Activated naive CD8-positive, alpha-beta T cell treated with anti-CD3 and anti-CD28 coated beads, Interleukin-2, amount 50 U/mL, for 24 hours (primary cell): ENCODE data around the gene AVPR2.

Experiments used
- ATAC-seq: fragments of 150-1000 bp; cut with Tn5 transposase; one replicate; pipeline ENCODE4 v1.10.0; 2021
- DNase-seq: peaks from one replicate; pipeline ENCODE4 v3.0.0; 2021
- H3K27ac Mint-ChIP-seq: one replicate; pipeline ENCODE4 v1.8.0; 2021; ENCODE audit warnings: mild to moderate bottlenecking, mixed read lengths
- H3K27me3 Mint-ChIP-seq: one replicate; pipeline ENCODE4 v1.8.0; 2021; ENCODE audit warnings: mixed read lengths
- H3K36me3 Mint-ChIP-seq: one replicate; pipeline ENCODE4 v1.8.0; 2021; ENCODE audit warnings: low read depth, mixed read lengths
- H3K4me1 Mint-ChIP-seq: one replicate; pipeline ENCODE4 v1.8.0; 2021; ENCODE audit warnings: mixed read lengths
- H3K4me3 Mint-ChIP-seq: one replicate; pipeline ENCODE4 v1.8.0; 2021; ENCODE audit warnings: mild to moderate bottlenecking, moderate library complexity, mixed read lengths
- H3K9me3 Mint-ChIP-seq: one replicate; pipeline ENCODE4 v1.8.0; 2021; ENCODE audit warnings: mixed read lengths

Gene AVPR2

DNA sequence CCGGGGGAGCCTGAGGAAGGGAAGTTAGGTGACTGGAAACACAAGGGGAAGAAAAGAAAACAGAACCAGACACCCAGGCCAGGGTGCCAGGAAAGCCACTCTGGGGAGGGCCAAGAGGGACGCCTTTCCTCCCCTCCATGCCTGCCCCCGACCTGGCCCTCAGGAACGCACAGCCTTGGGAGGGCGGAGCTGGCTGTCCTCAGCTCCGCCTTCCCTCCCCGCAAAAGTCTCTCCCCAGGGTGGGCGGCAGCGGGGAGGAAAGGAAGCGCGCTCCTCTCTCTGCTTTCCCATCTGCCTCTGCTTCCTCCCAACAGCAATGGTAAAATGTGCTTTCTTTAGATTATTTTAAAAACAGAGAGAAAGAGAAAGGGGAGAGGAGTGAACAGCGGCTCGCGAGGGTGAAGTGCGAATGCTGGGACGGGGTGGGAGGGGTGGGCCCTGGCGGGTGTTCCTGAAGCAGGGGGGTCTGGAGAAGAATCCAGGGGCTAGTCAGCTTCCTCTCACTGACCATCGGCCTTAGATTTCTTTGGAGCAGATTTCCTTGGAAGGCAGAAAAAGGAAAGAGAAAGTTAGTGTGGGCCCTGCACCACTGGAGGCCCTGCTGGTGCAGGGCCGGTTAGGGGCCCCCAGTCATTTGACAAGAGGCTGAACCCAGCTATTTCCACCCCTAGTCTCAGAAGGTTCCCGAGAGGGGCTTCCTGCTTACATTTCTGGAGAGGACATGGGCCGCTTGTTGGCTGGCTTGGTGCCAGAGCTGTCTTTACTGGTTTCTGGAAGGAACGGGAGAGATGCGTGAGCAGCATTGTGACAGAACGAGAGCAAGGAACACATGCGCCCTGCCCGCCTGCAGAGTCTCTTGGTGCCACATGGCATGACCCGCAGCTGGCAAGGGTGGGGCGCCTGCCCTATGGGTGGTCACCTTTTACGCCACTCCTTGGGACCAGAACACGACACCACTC, 44.7 kb downstream of the AVPR2 start:
- no peak overlapping the region for H3K4me3 Mint-ChIP-seq
- H3K27me3 Mint-ChIP-seq, result no peaks in the 10 kb centered on the region
- peak overlapping the region; percentile 91 for H3K27ac Mint-ChIP-seq
- peaks cover 47% of the 10 kb centered on the region for H3K4me1 Mint-ChIP-seq
- no peaks in the 10 kb centered on the region for H3K9me3 Mint-ChIP-seq
- peaks cover 21% of the 10 kb centered on the region for H3K36me3 Mint-ChIP-seq
- no peak for ATAC-seq
- no peak for DNase-seq

DNA sequence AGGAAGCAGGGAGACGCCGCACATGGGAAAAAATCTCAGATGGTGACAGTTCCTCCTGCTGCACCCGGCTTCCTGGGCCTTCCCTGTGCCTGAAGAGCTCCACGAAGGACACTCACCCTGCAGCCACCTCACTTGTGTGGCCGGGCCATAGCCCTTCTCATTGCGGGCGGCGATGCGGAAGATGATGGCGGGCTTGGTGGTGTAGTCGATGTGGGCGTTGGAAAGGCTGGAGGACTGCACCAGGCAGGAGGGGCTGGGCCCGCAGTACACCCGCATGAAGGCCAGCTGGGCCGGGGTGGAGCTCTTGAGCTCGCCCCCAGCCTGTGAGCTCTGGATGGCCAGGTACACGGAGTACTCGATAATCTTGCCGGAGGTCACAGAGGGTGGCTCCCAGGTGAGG, 45.7 kb downstream of the AVPR2 start:
- peaks cover 25% of the 10 kb centered on the region for H3K36me3 Mint-ChIP-seq
- ATAC-seq, result no peak
- H3K4me3 Mint-ChIP-seq, result no peak overlapping the region
- peaks cover 48% of the 10 kb centered on the region for H3K4me1 Mint-ChIP-seq
- H3K9me3 Mint-ChIP-seq, result no peaks in the 10 kb centered on the region
- no peaks in the 10 kb centered on the region for H3K27me3 Mint-ChIP-seq
- H3K27ac Mint-ChIP-seq, result peak overlapping the region; percentile 91
- DNase-seq, result no peak

DNA sequence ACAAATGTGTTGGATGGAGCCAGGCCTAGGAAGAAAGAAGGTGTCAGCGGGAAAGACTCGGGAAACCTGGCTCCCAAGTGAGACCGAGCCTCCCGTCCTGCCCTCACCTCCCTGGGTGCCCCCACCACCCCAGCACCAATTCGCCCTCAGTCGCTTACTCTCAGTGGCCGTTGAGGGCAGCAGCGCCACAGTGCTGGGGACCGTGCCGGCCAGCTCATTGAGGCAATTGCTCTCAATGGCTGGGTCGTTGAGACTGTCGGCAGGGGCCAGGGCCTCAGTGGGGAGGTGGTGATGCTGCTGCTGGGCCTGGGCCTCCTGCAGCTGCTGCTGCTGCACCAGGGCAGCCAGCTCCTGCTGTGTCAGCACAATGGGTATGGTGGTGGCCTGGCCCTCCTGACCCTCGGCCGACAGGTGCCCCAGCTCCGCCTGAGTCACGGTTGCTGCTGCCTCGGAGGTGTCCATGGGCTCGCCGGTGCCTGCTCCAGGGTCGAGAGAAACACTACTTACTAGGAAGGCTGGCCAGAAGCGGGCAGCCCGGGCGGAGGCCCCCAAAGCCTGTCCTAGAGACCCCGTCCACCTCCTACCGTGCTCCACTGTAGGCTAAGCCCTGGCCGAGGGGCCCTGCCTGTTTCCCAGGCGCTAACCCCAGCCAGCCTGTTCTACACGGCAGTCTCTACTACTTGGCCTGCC, 47.4 kb downstream of the AVPR2 start:
- ATAC-seq, result no peak

DNA sequence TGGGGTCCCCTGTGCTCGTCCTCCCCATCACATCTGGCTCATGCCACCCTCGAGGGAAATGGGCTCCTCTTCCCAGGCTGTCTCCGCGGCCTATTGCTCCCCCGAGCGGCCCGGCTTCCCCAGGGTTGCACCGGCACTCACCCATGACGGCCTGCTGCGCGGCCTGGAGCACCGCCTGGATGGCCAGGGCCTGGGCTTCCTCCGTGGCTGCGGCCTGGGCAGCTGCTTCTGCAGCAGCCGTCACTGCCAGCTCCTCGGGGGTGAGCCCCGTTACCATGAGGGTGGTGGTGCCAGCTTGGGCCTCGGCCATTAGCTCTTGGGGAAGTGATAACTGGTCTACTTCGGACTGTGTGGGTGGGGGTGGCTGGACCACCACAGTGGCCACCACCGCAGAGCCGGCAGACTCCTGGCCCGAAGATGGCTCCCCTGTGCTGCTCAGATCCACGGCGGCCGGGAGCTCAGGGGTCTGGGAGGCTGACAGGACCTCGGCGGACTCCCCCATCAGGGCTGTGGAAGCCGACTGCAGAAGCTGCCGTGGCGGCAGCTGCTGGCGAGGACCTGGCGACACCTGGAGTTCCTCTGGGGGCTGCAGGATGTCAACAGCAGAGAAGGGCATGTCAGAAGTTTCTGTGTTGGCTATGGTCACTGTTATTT, 48.0 kb downstream of the AVPR2 start:
- peaks cover 46% of the 10 kb centered on the region for H3K4me1 Mint-ChIP-seq
- H3K27me3 Mint-ChIP-seq, result no peaks in the 10 kb centered on the region
- no peaks in the 10 kb centered on the region for H3K9me3 Mint-ChIP-seq
- peaks cover 27% of the 10 kb centered on the region for H3K36me3 Mint-ChIP-seq
- H3K4me3 Mint-ChIP-seq, result no peak overlapping the region
- ATAC-seq (no peak), DNase-seq (no peak)
- H3K27ac Mint-ChIP-seq, result no peak overlapping the region

More for the DNA sequence above, 47.4 kb downstream of the AVPR2 start:
- peak overlapping the region; percentile 52 for H3K27ac Mint-ChIP-seq
- H3K4me1 Mint-ChIP-seq, result peaks cover 48% of the 10 kb centered on the region
- DNase-seq, result no peak
- no peak overlapping the region for H3K4me3 Mint-ChIP-seq
- H3K27me3 Mint-ChIP-seq, result no peaks in the 10 kb centered on the region
- H3K9me3 Mint-ChIP-seq, result no peaks in the 10 kb centered on the region
- H3K36me3 Mint-ChIP-seq, result peaks cover 29% of the 10 kb centered on the region

DNA sequence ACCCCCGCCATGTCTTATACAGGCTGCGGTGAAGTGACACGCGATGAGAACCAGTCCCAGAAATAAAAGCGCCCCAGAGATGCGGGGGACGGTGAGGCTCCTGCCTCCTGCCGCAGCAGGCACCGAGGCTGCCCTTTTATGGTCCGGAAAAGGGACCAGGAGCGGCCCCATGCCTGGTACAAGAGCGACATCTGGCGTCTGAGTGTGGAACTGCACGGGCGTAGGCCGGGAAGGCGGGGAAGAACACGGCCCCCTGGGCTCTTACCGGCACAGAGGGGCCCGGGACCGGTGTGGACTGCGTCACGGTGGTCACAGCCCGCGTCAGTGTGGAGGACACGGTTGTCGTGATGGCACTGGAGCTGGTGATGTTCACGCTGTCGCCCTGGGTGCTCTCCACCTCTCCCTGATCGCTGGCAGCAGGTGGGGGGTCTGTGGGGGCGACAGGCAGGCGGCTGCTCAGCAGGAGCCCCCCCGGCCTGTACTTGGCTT, 48.9 kb downstream of the AVPR2 start:
- H3K27me3 Mint-ChIP-seq, result no peaks in the 10 kb centered on the region
- no peak overlapping the region for H3K27ac Mint-ChIP-seq
- DNase-seq, result peak; percentile 80
- H3K36me3 Mint-ChIP-seq, result peaks cover 26% of the 10 kb centered on the region
- H3K9me3 Mint-ChIP-seq, result no peaks in the 10 kb centered on the region
- ATAC-seq, result peak; percentile 63
- no peak overlapping the region for H3K4me3 Mint-ChIP-seq
- H3K4me1 Mint-ChIP-seq, result peaks cover 37% of the 10 kb centered on the region

DNA sequence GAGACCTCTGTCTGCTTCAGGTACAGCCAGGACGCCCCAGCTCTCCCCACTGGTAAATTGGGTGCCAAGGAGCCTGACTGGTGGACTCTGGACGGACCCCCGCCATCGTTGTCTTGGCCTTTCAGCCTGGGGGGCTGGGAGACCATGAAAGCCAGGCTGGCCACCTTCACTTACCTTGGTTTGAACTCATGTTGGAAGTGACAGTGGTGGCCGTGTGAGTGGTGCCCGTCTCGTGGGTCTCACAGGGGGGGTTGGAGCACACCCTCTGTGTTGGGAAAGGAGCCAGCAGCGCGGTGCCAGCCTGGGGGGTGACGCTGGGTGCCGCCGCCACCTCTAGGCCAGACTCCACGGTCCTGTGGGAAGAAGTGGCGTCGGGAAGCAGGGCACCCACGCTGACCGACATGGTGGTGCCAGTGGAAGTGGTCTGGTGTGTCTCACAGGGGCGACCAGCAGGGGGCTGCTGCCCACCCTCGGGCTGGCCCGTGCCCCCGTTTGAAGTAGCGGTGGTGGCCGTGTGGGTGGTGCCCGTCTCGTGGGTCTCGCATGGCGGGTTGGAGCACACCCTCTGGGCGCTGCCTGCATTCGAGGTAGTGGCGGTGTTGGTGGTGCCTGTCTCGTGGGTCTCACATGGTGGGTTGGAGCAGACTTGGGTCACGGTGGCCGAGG, 49.6 kb downstream of the AVPR2 start:
- ATAC-seq (no peak), DNase-seq (no peak)
- Mint-ChIP-seq H3K4me1 (peaks cover 31% of the 10 kb centered on the region), H3K36me3 (peaks cover 26% of the 10 kb centered on the region), H3K27me3 (no peaks in the 10 kb centered on the region), H3K4me3 (no peak overlapping the region), H3K9me3 (no peaks in the 10 kb centered on the region), H3K27ac (no peak overlapping the region)

DNA sequence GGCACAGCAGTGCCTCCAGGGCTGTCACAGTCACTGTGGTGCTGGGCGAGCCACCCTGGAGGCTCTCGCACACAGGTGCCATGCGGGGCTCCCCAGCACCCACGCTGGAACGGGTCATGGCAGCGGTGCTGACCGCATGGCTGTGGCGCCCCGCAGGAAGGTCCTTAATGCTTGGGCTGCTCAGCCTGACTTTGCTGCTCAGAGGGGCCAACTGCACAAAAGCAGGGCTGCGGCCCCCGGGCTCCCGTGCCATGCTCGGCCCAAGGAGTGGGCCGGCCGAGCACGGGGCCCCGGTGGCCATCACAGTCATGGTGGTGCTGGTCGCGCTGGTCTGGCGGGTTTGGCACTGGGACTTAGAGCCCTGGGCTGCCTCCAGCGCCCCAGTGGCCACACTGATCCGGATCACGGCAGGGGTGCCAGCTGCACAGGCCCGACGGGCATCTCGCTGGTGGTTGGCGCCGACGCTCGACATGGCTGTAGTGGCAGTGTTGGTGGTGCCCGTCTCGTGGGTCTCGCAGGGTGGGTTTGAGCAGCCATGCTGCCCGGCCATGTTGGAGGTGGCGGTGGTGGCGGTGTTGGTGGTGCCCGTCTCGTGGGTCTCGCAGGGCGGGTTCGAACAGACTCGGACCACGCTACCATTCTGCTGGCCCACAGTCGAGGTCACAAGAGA, 50.2 kb downstream of the AVPR2 start:
- Mint-ChIP-seq H3K27ac (no peak overlapping the region), H3K4me3 (no peak overlapping the region), H3K9me3 (no peaks in the 10 kb centered on the region), H3K36me3 (peaks cover 23% of the 10 kb centered on the region), H3K4me1 (peaks cover 25% of the 10 kb centered on the region), H3K27me3 (no peaks in the 10 kb centered on the region)
- no peak for DNase-seq
- no peak for ATAC-seq

DNA sequence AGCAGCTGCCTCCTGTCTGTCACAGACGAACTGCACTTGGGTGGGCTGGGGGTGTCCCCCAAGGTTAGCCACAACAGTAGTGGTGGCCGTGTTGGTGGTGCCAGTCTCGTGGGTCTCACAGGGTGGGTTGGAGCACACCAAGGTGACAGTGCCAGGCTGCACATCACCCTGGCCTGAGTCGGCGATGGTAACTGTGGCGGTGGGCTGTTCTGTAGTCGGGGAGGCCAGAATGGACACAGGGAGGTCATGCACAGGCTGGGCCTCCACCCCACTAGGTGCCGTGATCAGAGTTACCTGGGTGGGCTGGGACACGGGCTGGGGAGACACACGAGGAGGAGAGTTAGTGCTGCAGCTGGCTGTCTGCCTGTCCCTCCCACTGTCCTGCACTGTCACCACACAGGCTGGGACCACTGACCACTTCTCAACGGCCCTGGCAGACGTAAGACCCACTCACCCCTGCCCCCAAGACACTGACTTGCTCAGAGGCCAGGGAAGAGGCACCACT, 50.8 kb downstream of the AVPR2 start:
- H3K4me3 Mint-ChIP-seq, result no peak overlapping the region
- no peaks in the 10 kb centered on the region for H3K27me3 Mint-ChIP-seq
- peaks cover 22% of the 10 kb centered on the region for H3K36me3 Mint-ChIP-seq
- DNase-seq (no peak), ATAC-seq (no peak)
- H3K27ac Mint-ChIP-seq, result no peak overlapping the region
- peaks cover 22% of the 10 kb centered on the region for H3K4me1 Mint-ChIP-seq
- H3K9me3 Mint-ChIP-seq, result no peaks in the 10 kb centered on the region

DNA sequence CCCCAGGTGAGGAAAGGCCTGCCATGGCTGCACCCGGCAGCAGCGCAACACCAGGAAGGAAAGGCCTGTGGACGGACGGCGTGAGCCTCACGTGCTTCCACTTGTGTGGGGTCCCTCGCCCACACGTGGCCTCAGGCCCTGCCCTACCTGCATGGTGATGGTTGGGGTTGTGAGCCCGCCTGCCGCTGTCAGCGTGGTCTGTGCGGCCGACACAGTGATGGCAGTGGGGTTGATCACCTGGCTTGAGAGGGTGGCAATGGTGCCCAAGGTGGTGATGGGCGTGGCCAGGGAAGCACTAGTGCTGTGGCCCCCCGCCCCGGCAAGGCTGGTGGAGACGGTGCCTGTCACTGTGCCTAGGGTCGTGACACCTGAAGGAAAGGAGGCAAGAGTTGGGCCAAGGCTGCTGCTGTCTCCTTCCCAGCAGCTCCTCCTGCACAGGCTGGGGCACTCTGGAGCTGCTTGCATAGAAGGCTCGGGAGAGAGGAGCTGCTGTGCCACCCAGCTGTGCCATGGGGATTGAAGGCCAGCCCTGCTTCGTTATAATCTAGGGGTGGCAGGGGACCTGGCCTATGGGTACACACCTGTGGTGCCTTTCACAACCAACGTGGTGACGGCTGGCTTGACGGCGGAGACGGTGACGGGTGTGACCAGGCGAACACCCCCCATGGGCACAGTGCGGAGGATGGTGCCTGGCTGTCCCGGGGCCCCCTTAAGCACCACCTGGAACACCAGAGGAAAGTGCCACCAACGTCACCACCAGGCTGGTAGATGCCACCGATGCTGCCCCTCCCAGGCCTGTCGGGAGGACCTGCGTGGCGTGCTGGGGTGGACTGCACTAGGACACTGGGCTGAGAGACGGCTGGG, 51.8 kb downstream of the AVPR2 start:
- Mint-ChIP-seq H3K9me3 (no peaks in the 10 kb centered on the region), H3K4me3 (no peak overlapping the region), H3K36me3 (peaks cover 24% of the 10 kb centered on the region), H3K27ac (no peak overlapping the region), H3K27me3 (no peaks in the 10 kb centered on the region), H3K4me1 (peaks cover 13% of the 10 kb centered on the region)
- DNase-seq, result no peak
- ATAC-seq, result no peak
